GM12878 (cell line): ENCODE results near the gene LARP4B.

ENCODE experiments used
- CREB1 ChIP-seq: IDR thresholded peaks from 2 replicates; pipeline ENCODE4 v1.6.1; 2012; ENCODE audit warnings: low read depth, mild to moderate bottlenecking, inconsistent platforms
- CTCF ChIP-seq, 3 experiments: IDR thresholded peaks in 2 of 3; conservative IDR thresholded peaks in 1 of 3; 2 replicates each; pipeline ENCODE4 v1.5.1; 2011; ENCODE audit warnings: low read depth in 3 of 3, low read length in 3 of 3, mild to moderate bottlenecking in 3 of 3, control low read depth in 2 of 3, moderate library complexity in 2 of 3, inconsistent platforms in 1 of 3, mixed read lengths in 1 of 3; ENCODE audit not compliant: control insufficient read depth in 2 of 3, insufficient read depth in 1 of 3; ENCODE audit errors: extremely low read depth in 1 of 3
- EZH2 ChIP-seq: IDR thresholded peaks from 2 replicates; pipeline ENCODE4 v1.6.1; 2012; ENCODE audit warnings: low read depth, mild to moderate bottlenecking, control low read depth, inconsistent platforms, low read length, borderline replicate concordance; ENCODE audit not compliant: control insufficient read depth
- NR2F1 ChIP-seq: fragments of 450-650 bp; conservative IDR thresholded peaks from 2 replicates; pipeline ENCODE4 v1.6.1; 2017; ENCODE audit warnings: mild to moderate bottlenecking
- POLR2A ChIP-seq: IDR thresholded peaks from 2 replicates; pipeline ENCODE4 v1.6.1; 2011; ENCODE audit warnings: low read depth, mild to moderate bottlenecking, low read length
- POLR2AphosphoS5 ChIP-seq: IDR thresholded peaks from 2 replicates; pipeline ENCODE4 v1.6.1; 2011; ENCODE audit warnings: mild to moderate bottlenecking, low read length, inconsistent platforms
- SUZ12 ChIP-seq: fragments of 200-600 bp; sonication (generic); IDR thresholded peaks from one replicate; pipeline ENCODE4 v1.6.1; 2018; ENCODE audit warnings: antibody characterized with exemption, mild to moderate bottlenecking; ENCODE audit not compliant: unreplicated experiment

GRCh38 chr10:788796-789748 is 142.4 kb downstream of the LARP4B start:
- no peak for TF ChIP-seq SUZ12
- TF ChIP-seq CTCF (IDR thresholded peaks at IDR 0.05 in 2 of 3, conservative IDR thresholded peaks at IDR 0.05 in 1 of 3; ENCODE audit: control insufficient read depth in 2 of 3, extremely low read depth in 1 of 3, insufficient read depth in 1 of 3, low read depth in 3 of 3, low read length in 3 of 3), result peak in 1 of 3 experiments; percentile 25; a peak in 1 of 6 replicates
- no peak for TF ChIP-seq POLR2AphosphoS5
- TF ChIP-seq NR2F1, result no peak
- no peak for TF ChIP-seq EZH2
- no peak for TF ChIP-seq CREB1
- TF ChIP-seq POLR2A, result no peak
